Measurements from ENCODE around the gene LLGL2.

Gene LLGL2

GRCh38 chr17:75550139-75550465, 24.6 kb downstream of the LLGL2 start:
- DNase-seq (ENCODE audit: low read depth): no peak

GRCh38 chr17:75551266-75551665, 25.8 kb downstream of the LLGL2 start:
- DNase-seq (ENCODE audit: low read depth): no peak

GRCh38 chr17:75552425-75553294, 27.2 kb downstream of the LLGL2 start:
- DNase-seq (ENCODE audit: low read depth): no peak

GRCh38 chr17:75553295-75554110, 28.0 kb downstream of the LLGL2 start:
- no peak for DNase-seq (ENCODE audit: low read depth)

- DNase-seq (ENCODE audit: low read depth): no peak
These were observed 30.2 kb downstream of the LLGL2 start for GRCh38 chr17:75555679-75556153.

GRCh38 chr17:75557075-75557851, 31.8 kb downstream of the LLGL2 start:
- DNase-seq (ENCODE audit: low read depth): no peak

GRCh38 chr17:75557852-75558665, 32.6 kb downstream of the LLGL2 start:
- no peak for DNase-seq (ENCODE audit: low read depth)

GRCh38 chr17:75558666-75559530, 33.4 kb downstream of the LLGL2 start:
- DNase-seq (ENCODE audit: low read depth): no peak

- DNase-seq (ENCODE audit: low read depth): no peak
These were observed 34.5 kb downstream of the LLGL2 start for GRCh38 chr17:75559958-75560533.

GRCh38 chr17:75561927-75562603, 36.6 kb downstream of the LLGL2 start:
- no peak for DNase-seq (ENCODE audit: low read depth)

GRCh38 chr17:75563063-75563758, 37.7 kb downstream of the LLGL2 start:
- no peak for DNase-seq (ENCODE audit: low read depth)

- DNase-seq (ENCODE audit: low read depth): no peak
These were observed 38.7 kb downstream of the LLGL2 start for GRCh38 chr17:75564195-75564594.

GRCh38 chr17:75565066-75565465, 39.6 kb downstream of the LLGL2 start:
- no peak for DNase-seq (ENCODE audit: low read depth)

- DNase-seq (ENCODE audit: low read depth): no peak
These were observed 40.1 kb downstream of the LLGL2 start for GRCh38 chr17:75565618-75566017.

- DNase-seq (ENCODE audit: low read depth): no peak
These were observed 40.9 kb downstream of the LLGL2 start for GRCh38 chr17:75566416-75566815.

- no peak for DNase-seq (ENCODE audit: low read depth)
These were observed 41.3 kb downstream of the LLGL2 start for GRCh38 chr17:75566834-75567233.

GRCh38 chr17:75568412-75569255, 43.1 kb downstream of the LLGL2 start:
- no peak for DNase-seq (ENCODE audit: low read depth)
